Activated naive CD8-positive, alpha-beta T cell treated with anti-CD3 and anti-CD28 coated beads, Interleukin-2, amount 10 ng/mL, durations not matched to agents 7 days and 5 days (primary cell): ENCODE data around the gene TBC1D2. TPM values are rescaled to one million over a fixed set of nuclear protein-coding genes. Genes with fewer than 3 reads are reported as not detected.

Experiments used
- ATAC-seq: fragments of 150-1000 bp; cut with Tn5 transposase; one replicate; pipeline ENCODE4 v1.10.0; 2021; ENCODE audit warnings: low read depth, moderate library complexity
- POLR2A ChIA-PET: fragments of 350-600 bp; sonication (Branson Sonifier 250); formaldehyde crosslinking; loops from one replicate; lab custom pipeline; 2021; ENCODE audit warnings: antibody characterized with exemption; lab: Charles Lee
- DNase-seq: peaks from one replicate; pipeline ENCODE4 v3.0.0; 2021
- H3K27ac Mint-ChIP-seq: one replicate; pipeline ENCODE4 v1.8.0; 2022; ENCODE audit warnings: mild to moderate bottlenecking, mixed read lengths
- H3K27me3 Mint-ChIP-seq: one replicate; pipeline ENCODE4 v1.8.0; 2022; ENCODE audit warnings: mild to moderate bottlenecking, moderate library complexity, mixed read lengths
- H3K36me3 Mint-ChIP-seq: one replicate; pipeline ENCODE4 v1.8.0; 2021; ENCODE audit warnings: mild to moderate bottlenecking, mixed read lengths
- H3K4me1 Mint-ChIP-seq: one replicate; pipeline ENCODE4 v1.8.0; 2021; ENCODE audit warnings: mixed read lengths
- H3K4me3 Mint-ChIP-seq: one replicate; pipeline ENCODE4 v1.8.0; 2022; ENCODE audit warnings: mild to moderate bottlenecking, moderate library complexity, mixed read lengths
- H3K9me3 Mint-ChIP-seq: one replicate; pipeline ENCODE4 v1.8.0; 2021; ENCODE audit warnings: mixed read lengths
- total RNA-seq, 2 experiments: library from RNA; stranded (reverse); gene quantifications; one replicate each; pipeline ENCODE4 v1.2.3, GENCODE V29; 2021

TBC1D2 gene
- total RNA-seq, 2 experiments from 2014 or later = 6.4 to 6.8 TPM

DNA sequence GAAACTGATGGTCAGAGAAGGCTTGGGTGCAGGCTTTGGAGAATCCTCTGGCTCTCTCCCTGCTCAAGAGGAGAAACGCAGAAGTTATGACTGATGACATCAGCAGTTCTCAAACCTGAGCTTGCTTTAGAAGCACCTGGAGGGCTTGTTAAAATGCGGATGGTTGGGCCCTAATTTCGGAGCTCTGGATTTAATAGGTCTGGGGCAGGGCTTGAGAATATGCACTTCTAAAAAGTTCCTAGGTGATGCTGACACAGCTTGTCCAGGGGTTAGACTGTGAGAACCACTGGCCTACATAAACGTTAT, 26.4 kb downstream of the TBC1D2 start:
- no peaks in the 10 kb centered on the region for H3K36me3 Mint-ChIP-seq

DNA sequence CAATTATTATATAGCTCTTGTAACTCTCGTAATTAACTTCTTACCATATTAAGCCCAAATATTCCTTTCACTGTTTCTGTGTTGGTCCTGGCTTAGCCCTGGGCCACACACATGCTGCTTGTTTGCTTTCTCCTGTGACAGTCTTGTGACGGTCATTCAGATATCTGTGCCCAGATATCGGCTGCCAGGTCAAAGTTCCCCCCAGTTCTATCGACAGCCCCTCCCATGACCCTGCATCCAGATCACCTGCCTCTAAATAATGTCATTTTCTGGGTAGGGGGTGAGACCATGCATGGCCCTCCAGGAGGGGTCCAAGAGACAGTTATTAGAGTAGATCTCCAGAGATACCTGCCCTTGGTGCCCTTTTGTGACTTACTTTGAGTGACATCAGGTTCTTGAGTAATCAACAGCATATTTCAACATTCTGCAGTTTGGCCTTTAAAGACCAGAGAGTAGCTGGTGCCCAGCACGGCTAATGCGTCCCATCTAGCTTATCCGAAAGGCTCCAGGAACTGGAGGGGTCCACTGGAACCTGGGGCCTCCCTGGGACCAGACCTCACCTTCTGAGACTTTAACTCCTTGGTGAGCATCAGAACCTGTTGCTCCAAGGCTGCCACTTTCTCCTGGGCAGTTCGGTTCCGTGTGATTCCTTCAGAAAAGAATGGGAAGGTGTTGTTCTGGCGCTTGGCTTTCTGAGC, 26.9 kb downstream of the TBC1D2 start:
- DNase-seq (no peak), ATAC-seq (no peak)
- Mint-ChIP-seq H3K27me3 (no peaks in the 10 kb centered on the region), H3K4me3 (no peak overlapping the region), H3K36me3 (no peaks in the 10 kb centered on the region), H3K9me3 (no peaks in the 10 kb centered on the region), H3K27ac (no peak overlapping the region), H3K4me1 (no peaks in the 10 kb centered on the region)
- POLR2A ChIA-PET = no interaction called here

More for the DNA sequence above, 26.4 kb downstream of the TBC1D2 start:
- ATAC-seq (no peak), DNase-seq (no peak)
- H3K4me3 Mint-ChIP-seq = no peak overlapping the region
- no peak overlapping the region for H3K27ac Mint-ChIP-seq
- POLR2A ChIA-PET = no interaction called here
- H3K27me3 Mint-ChIP-seq = no peaks in the 10 kb centered on the region
- no peaks in the 10 kb centered on the region for H3K9me3 Mint-ChIP-seq
- H3K4me1 Mint-ChIP-seq = no peaks in the 10 kb centered on the region

DNA sequence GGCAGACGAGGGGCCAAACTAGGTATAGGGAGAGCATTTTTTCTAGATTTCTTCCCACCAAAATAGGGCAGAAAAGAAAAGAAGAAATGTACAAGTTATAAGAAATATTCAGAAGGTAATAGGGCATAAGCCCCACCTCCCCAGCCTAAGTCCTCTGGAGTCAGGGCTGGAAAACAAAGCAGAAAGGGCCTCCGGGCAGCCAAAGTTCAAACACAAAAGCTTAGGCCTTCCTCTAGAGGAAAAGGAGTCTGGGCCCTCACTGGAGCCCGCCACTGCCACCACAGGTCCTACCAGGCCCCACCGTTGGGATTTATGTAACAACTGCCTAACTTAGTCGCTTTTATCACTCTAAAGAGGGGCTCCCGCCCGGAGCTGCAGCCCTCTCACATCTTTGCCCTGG, 27.6 kb downstream of the TBC1D2 start:
- H3K36me3 Mint-ChIP-seq = no peaks in the 10 kb centered on the region
- POLR2A ChIA-PET = no interaction called here
- H3K27me3 Mint-ChIP-seq = no peaks in the 10 kb centered on the region
- ATAC-seq (no peak), DNase-seq (no peak)
- peaks cover 3% of the 10 kb centered on the region for H3K4me1 Mint-ChIP-seq
- H3K27ac Mint-ChIP-seq = no peak overlapping the region
- H3K4me3 Mint-ChIP-seq = no peak overlapping the region
- H3K9me3 Mint-ChIP-seq = no peaks in the 10 kb centered on the region

DNA sequence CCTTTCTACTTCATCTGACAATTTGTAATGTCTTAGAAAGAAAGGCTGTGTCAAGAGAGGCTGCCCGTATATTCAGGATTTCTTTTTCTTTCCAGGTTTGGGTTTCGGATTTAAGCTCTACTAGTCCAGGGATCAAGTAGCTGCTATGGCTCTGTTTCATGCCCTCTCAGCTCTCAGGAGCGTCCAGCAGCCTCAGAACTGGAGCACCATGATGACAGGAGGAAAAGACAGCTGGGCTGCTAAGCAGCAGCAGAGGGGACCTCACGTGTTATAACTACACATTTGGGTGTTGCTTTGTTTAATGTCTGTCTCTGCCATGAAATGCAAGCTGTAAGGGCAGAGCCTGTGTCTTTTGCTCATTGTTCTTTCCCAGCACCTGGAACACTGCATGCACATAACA, 28.5 kb downstream of the TBC1D2 start:
- Mint-ChIP-seq H3K4me3 (no peak overlapping the region), H3K9me3 (no peaks in the 10 kb centered on the region), H3K27me3 (no peaks in the 10 kb centered on the region), H3K27ac (no peak overlapping the region), H3K36me3 (peaks cover 2% of the 10 kb centered on the region), H3K4me1 (peaks cover 6% of the 10 kb centered on the region)
- POLR2A ChIA-PET = no interaction called here
- DNase-seq (no peak), ATAC-seq (no peak)

DNA sequence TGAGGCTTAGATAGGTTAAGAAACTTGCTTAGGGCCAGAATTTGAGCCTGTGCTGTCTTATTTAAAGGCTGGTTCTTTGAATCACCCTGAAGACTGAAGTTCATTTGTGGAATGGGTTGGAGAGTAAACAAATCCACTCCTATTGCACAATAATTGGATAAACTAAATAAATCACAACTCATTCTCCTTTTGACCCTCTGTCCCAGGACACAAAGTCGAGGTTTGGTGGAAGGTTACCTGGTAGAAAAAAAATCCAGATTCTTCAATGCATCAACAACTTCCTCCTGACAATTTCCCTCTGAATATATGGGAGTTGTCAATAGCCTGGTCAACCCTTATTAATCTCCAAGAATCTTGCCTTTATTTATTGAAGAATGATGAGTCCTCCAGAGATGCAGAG, 28.9 kb downstream of the TBC1D2 start:
- Mint-ChIP-seq H3K36me3 (peaks cover 2% of the 10 kb centered on the region), H3K27me3 (no peaks in the 10 kb centered on the region), H3K9me3 (no peaks in the 10 kb centered on the region), H3K4me3 (no peak overlapping the region), H3K27ac (no peak overlapping the region), H3K4me1 (peaks cover 6% of the 10 kb centered on the region)
- no peak for DNase-seq
- no peak for ATAC-seq
- POLR2A ChIA-PET = no interaction called here

DNA sequence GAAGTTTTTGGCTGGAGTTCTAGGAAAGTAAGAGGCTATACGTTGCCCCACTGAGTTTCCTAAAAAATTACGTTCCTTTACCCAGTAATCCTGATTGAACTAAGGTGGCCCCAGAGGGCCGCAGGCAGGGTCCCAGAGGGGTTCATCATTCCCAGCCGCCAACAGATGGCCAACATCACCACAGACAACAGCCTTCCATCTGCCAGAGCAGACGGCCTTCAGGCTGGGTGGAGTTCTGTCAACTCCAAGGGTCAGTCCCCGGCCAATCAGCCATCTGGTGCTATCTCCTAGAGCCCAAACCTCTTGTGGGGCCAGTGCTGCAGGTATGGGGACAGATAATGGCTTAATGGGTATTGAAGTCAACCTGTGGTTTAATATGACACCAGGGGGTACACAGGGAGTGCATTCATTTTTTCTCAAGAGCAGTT, 30.4 kb downstream of the TBC1D2 start:
- H3K27me3 Mint-ChIP-seq = no peaks in the 10 kb centered on the region
- no peaks in the 10 kb centered on the region for H3K9me3 Mint-ChIP-seq
- H3K4me3 Mint-ChIP-seq = no peak overlapping the region
- ATAC-seq (no peak), DNase-seq (no peak)
- peaks cover 6% of the 10 kb centered on the region for H3K4me1 Mint-ChIP-seq
- no peak overlapping the region for H3K27ac Mint-ChIP-seq
- peaks cover 2% of the 10 kb centered on the region for H3K36me3 Mint-ChIP-seq
- POLR2A ChIA-PET = no interaction called here

DNA sequence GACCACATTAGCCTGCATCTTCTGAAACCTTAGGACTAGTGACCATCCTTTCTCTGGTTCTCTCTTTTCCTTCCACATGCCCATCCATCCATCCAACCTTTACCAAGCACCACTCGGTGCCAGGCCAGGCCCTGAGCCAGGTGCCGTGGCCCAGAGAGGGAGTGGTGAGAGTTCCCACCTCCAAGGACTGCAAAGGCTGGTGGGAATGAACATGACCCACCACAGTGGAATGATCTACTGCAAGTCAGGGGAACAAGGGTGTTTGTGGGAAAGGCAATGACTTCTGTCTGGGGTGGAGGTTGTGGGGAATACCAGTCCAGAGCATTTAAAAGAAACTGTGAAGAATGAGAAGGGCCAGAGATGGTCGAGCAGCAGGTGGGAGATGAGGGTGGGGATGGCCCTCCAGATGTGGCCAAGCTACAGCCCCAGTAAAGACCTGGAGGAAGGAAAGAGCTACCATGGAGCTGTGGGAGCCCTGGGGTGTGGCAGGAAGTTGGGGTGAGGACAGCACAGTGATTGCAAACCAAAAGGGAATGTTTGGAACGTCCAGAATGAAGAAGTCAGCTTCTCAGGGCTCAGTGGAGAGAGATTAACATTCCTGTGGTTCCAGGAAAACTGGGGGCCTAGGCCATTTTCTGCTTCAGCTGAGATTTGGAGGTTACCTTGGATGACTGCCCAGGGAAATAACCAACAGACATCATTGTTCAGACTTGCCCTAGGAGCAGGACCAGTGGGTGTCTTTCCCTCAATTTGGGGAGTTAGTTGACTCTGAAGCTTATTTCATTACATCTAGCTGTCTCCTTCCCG, 32.4 kb downstream of the TBC1D2 start:
- Mint-ChIP-seq H3K36me3 (peaks cover 2% of the 10 kb centered on the region), H3K27me3 (no peaks in the 10 kb centered on the region), H3K27ac (no peak overlapping the region), H3K4me1 (peaks cover 6% of the 10 kb centered on the region), H3K4me3 (no peak overlapping the region), H3K9me3 (no peaks in the 10 kb centered on the region)
- DNase-seq = no peak
- ATAC-seq = no peak
- POLR2A ChIA-PET = no interaction called here

DNA sequence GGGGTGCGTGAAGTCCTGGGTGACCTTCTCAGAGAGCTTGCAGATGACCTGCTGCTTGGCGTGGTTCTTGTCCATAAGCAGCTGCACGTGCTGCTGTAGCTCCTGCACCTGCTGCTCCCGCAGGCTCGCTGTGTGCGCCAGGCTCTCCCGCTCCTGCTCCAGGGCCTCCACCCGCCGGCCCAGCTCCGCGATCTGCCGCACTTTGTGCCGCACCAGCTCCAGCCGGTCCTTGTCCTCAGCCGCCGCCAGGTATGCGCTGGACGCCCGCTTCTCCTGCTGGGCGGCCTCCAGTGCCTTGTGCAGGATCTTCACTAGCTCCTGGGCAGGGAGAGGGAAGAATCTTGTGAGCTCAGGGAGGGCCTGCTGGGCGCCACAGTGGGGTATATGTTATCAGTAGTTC, 34.5 kb downstream of the TBC1D2 start:
- Mint-ChIP-seq H3K27me3 (no peaks in the 10 kb centered on the region), H3K27ac (no peak overlapping the region), H3K4me3 (no peak overlapping the region), H3K4me1 (peaks cover 6% of the 10 kb centered on the region), H3K9me3 (no peaks in the 10 kb centered on the region), H3K36me3 (peaks cover 2% of the 10 kb centered on the region)
- ATAC-seq (no peak), DNase-seq (no peak)
- POLR2A ChIA-PET = no interaction called here

DNA sequence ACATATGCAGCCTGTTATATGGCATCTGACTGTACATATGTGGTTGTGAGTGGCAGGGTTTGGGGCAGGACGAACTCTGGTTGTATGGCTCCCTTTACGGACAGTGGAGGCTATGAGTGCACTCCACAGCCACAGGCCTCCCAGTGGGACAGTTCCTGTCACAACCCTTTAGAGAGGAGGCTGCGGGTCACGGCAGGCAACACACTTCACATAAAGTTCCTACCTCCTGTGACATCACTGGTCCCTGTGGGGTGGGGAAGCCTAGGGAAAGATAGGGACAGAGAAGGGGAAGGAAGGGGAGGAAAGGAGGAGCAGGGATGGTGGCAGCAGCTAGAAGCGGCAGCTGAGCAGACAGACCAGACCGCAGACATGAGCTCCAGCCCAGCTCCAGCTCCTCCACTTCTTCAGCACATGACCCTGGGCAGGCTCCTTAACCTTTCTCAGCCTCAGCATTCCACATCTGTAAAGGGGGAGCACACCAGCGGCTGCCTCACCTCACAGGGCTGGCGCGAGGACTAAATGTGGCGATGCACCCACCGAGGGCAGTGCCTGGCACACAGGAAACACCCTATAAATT, 35.6 kb downstream of the TBC1D2 start:
- H3K4me3 Mint-ChIP-seq = no peak overlapping the region

DNA sequence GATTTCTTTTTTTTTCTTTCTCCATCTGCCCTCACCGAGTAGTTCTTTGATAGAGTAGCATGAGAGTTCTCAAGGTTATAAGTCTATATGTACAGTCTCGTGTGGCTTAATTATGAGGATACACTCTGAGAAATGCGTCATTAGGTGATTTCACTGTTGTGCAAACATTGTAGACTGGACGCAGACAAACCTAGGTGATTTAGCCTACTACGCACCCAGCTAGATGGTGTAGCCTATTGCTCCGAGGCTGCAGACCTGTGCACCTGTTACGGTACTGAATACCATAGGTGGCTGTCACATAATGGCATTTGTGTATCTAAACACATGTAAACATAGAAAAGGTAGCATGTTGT, 36.1 kb downstream of the TBC1D2 start:
- H3K27me3 Mint-ChIP-seq = no peaks in the 10 kb centered on the region
- no peaks in the 10 kb centered on the region for H3K9me3 Mint-ChIP-seq
- POLR2A ChIA-PET = no interaction called here
- no peak overlapping the region for H3K4me3 Mint-ChIP-seq
- H3K36me3 Mint-ChIP-seq = peaks cover 2% of the 10 kb centered on the region
- ATAC-seq (no peak), DNase-seq (no peak)
- peaks cover 6% of the 10 kb centered on the region for H3K4me1 Mint-ChIP-seq
- no peak overlapping the region for H3K27ac Mint-ChIP-seq

More for the DNA sequence above, 35.6 kb downstream of the TBC1D2 start:
- DNase-seq (no peak), ATAC-seq (no peak)
- no peak overlapping the region for H3K27ac Mint-ChIP-seq
- H3K27me3 Mint-ChIP-seq = no peaks in the 10 kb centered on the region
- H3K9me3 Mint-ChIP-seq = no peaks in the 10 kb centered on the region
- peaks cover 2% of the 10 kb centered on the region for H3K36me3 Mint-ChIP-seq
- peaks cover 6% of the 10 kb centered on the region for H3K4me1 Mint-ChIP-seq
- POLR2A ChIA-PET = no interaction called here

DNA sequence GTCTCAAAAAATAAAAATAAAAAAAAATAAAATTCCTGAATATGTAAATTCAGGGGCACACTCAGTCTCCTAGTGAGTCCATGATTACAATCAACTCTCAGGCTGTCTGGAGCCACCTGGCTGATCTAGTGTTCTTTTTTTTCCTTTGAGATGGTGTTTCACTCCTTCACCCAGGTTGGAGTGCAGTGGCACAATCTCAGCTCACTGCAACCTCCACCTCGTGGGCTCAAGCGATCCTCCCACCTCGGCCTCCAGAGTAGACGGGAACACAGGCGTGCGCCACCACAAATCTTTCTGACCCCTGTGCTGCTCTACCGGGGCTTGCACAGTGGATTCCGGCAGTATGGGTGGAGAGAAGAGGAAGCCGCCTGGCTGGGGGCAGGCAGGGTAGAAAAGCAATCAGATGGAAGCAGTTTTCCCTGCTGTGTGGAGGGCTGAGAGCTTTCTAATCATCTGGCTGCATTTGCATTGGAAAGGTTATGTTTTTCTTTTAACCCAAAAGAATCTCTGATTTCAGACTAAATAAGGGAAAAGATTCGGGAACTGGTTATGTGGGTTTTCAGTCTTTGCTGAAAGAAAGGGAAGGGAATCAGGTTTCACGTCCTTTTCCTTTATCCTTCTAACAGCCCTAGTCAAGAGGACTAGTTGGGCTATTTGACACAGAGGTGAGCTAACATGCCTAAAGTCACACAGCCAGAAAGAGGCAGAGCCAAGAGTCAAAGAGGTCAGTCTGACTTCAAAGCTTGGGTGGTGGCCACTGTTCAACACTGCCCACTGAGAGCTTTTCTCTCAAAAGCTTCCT, 36.7 kb downstream of the TBC1D2 start:
- POLR2A ChIA-PET = no interaction called here

DNA sequence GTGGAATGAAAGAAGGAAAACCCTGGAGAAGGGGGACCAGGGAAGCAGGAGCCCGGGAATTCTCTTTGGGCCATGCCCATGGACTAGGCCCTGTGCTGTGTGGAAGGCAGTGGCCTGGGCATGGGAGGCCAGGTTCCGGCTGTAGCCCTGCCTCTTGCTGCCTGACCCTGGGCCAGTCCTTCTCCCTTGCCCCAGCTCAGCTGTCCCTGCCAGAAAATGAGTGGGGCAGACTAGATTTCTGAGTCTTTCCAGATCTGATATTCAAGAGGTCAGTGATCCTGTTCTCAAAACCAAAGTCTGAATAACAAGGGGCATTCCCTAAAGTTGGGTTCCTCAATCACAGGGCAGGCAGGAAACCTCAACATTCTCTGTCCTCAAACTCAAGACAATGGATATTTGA, 38.2 kb downstream of the TBC1D2 start:
- H3K27ac Mint-ChIP-seq = no peak overlapping the region
- H3K4me1 Mint-ChIP-seq = peaks cover 2% of the 10 kb centered on the region

More for the DNA sequence above, 36.7 kb downstream of the TBC1D2 start:
- H3K4me3 Mint-ChIP-seq = no peak overlapping the region
- no peaks in the 10 kb centered on the region for H3K9me3 Mint-ChIP-seq
- ATAC-seq = no peak
- no peaks in the 10 kb centered on the region for H3K27me3 Mint-ChIP-seq
- DNase-seq = no peak
- peaks cover 2% of the 10 kb centered on the region for H3K36me3 Mint-ChIP-seq
- no peak overlapping the region for H3K27ac Mint-ChIP-seq
- H3K4me1 Mint-ChIP-seq = peaks cover 6% of the 10 kb centered on the region

DNA sequence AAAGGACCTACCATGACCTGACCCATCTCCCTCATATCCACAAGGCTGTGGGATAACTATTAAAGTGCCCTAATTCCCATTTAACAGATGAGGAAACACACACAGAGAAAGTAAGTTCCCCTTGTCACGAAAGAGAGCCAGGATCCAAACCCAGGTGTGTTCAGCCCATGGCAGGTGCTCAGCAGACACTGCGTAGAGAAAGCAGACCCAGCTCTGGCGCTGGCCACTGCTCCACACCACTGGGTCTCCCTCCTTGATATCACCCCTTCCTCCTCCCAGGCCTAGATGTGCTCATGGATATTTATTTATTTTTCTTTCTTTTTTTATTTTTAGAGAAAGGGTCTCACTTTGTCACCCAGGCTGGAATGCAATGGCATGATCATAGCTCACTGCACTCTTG, 39.1 kb downstream of the TBC1D2 start:
- Mint-ChIP-seq H3K27ac (no peak overlapping the region), H3K4me1 (peaks cover 2% of the 10 kb centered on the region), H3K36me3 (no peaks in the 10 kb centered on the region), H3K4me3 (no peak overlapping the region), H3K27me3 (no peaks in the 10 kb centered on the region), H3K9me3 (no peaks in the 10 kb centered on the region)
- ATAC-seq = no peak
- no peak for DNase-seq
- POLR2A ChIA-PET = no interaction called here

More for the DNA sequence above, 38.2 kb downstream of the TBC1D2 start:
- no peak for ATAC-seq
- POLR2A ChIA-PET = no interaction called here
- Mint-ChIP-seq H3K9me3 (no peaks in the 10 kb centered on the region), H3K27me3 (no peaks in the 10 kb centered on the region), H3K4me3 (no peak overlapping the region), H3K36me3 (peaks cover 2% of the 10 kb centered on the region)
- DNase-seq = no peak
